Measurements from ENCODE around the gene ARHGAP10.

- TF ChIP-seq GATA2 (IDR thresholded peaks at IDR 0.05; ENCODE audit: low read depth, low read length) = no peak
- TF ChIP-seq GATA3 (IDR thresholded peaks at IDR 0.05; ENCODE audit: low read depth, low read length) = no peak
Observed at GRCh38 chr4:148101790-148102189, 369.9 kb downstream of the ARHGAP10 start.

All from SH-SY5Y (cell line).